Activated T-cell treated with anti-CD3 and anti-CD28 coated beads, Interleukin-2, amount 50 U/mL, for 4 hours (primary cell): Measurements from ENCODE around the gene GEN1. TPM values are rescaled to one million over a fixed set of nuclear protein-coding genes. Genes with fewer than 3 reads are reported as not detected.
A peak's percentile ranks its signal among the peaks of the same experiment; 100 is the strongest.

ENCODE experiments used
- ATAC-seq, 2 donors: fragments of 200-7000 bp; cut with Tn5 transposase; one replicate each; pipeline ENCODE4 v1.10.0; 2021
- DNase-seq: peaks from one replicate; pipeline ENCODE4 v3.0.0-alpha.2; 2020
- H3K27me3 Mint-ChIP-seq: one replicate; pipeline ENCODE4 v1.8.0; 2021; ENCODE audit warnings: low read depth, mixed read lengths
- H3K36me3 Mint-ChIP-seq: one replicate; pipeline ENCODE4 v1.8.0; 2022; ENCODE audit warnings: mixed read lengths; ENCODE audit not compliant: insufficient read depth
- H3K4me1 Mint-ChIP-seq: one replicate; pipeline ENCODE4 v1.8.0; 2021; ENCODE audit warnings: low read depth, mixed read lengths
- H3K4me3 Mint-ChIP-seq: one replicate; pipeline ENCODE4 v1.8.0; 2021; ENCODE audit warnings: mild to moderate bottlenecking, moderate library complexity, mixed read lengths
- H3K9me3 Mint-ChIP-seq: one replicate; pipeline ENCODE4 v1.8.0; 2021; ENCODE audit warnings: mixed read lengths
- total RNA-seq, 3 donors: library from RNA; stranded (reverse); gene quantifications; one replicate each; pipeline ENCODE4 v1.2.1, GENCODE V29; 2021

GEN1 gene
- total RNA-seq, 3 donors from 2014 or later: 14.1 to 24.2 (median 21.6) TPM

DNA sequence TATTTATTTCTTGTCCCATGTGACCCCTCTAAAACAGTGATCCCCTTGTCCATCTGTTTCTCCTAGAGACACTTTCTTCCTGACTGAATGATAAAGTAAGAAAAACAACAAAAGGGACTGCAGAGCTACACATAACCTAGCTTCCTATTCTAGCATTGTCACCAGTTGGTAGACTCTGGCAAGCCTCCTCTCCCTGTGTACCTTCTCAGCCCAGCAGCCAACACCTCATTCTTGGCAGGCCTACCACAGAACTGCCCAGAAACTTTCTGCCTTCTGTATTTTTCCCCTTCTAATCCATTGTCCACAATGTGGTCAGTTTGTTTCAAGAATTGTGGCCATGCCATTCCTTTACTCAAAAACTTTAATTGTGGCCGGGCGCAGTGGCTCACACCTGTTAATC, 13.7 kb upstream of the GEN1 start:
- no peak overlapping the region for H3K4me3 Mint-ChIP-seq
- no peak for ATAC-seq
- H3K9me3 Mint-ChIP-seq: no peaks in the 10 kb centered on the region
- no peaks in the 10 kb centered on the region for H3K27me3 Mint-ChIP-seq
- peaks cover 2% of the 10 kb centered on the region for H3K4me1 Mint-ChIP-seq
- DNase-seq: no peak
- H3K36me3 Mint-ChIP-seq: peaks cover 41% of the 10 kb centered on the region

DNA sequence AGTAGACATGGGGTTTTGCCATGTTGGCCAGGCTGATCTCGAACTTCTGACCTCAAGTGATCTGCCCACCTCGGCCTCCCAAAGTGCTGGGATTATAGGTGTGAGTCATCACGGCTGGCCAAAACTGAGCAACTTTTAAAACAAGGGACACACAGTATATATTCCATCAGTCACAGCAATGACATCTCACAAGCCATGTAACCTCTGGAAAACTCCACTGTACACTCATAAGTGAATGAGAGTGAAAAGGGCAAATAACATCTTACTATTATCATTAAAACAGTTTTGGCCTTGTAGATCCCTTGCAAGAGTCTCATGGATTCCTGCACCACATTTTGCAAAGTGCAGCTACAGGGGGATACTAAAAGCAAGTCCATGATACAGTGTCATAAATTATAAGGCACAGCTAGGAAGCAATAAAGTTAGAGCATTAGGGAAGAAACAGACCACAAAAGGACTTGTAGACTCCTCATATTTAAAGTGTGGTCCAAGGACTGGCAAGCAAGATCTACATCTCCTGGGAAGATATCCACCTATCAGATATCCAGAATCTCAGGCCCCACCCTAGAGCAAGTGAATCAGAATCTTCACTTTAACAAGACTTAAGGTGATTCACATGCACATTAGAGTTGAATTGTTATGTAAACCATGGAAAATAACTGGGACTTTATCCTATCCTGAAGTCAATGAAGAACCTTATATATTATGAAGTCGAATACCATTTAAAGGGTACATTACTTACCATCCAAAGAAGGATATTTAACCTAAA, 6.1 kb upstream of the GEN1 start:
- peaks cover 16% of the 10 kb centered on the region for H3K36me3 Mint-ChIP-seq
- no peaks in the 10 kb centered on the region for H3K27me3 Mint-ChIP-seq
- ATAC-seq (no peak), DNase-seq (no peak)
- peaks cover 22% of the 10 kb centered on the region for H3K4me1 Mint-ChIP-seq
- H3K4me3 Mint-ChIP-seq: no peak overlapping the region
- H3K9me3 Mint-ChIP-seq: no peaks in the 10 kb centered on the region

- H3K9me3 Mint-ChIP-seq: no peaks in the 10 kb centered on the region
- peaks cover 25% of the 10 kb centered on the region for H3K4me1 Mint-ChIP-seq
- no peaks in the 10 kb centered on the region for H3K27me3 Mint-ChIP-seq
- ATAC-seq (no peak), DNase-seq (no peak)
- peaks cover 12% of the 10 kb centered on the region for H3K36me3 Mint-ChIP-seq
- no peak overlapping the region for H3K4me3 Mint-ChIP-seq
Measured at GRCh38 chr2:17748745-17749144, 5.2 kb upstream of the GEN1 start.

- no peak for DNase-seq
- H3K4me1 Mint-ChIP-seq: peaks cover 31% of the 10 kb centered on the region
- H3K27me3 Mint-ChIP-seq: no peaks in the 10 kb centered on the region
- H3K36me3 Mint-ChIP-seq: peaks cover 8% of the 10 kb centered on the region
- no peak for ATAC-seq
- H3K9me3 Mint-ChIP-seq: no peaks in the 10 kb centered on the region
- no peak overlapping the region for H3K4me3 Mint-ChIP-seq
Measured at GRCh38 chr2:17749753-17750438, 4.0 kb upstream of the GEN1 start.

GRCh38 chr2:17752246-17752645, 1.7 kb upstream of the GEN1 start:
- ATAC-seq (no peak), DNase-seq (no peak)
- Mint-ChIP-seq H3K4me3 (peak overlapping the region; percentile 96), H3K36me3 (peaks cover 4% of the 10 kb centered on the region), H3K27me3 (no peaks in the 10 kb centered on the region), H3K4me1 (peaks cover 31% of the 10 kb centered on the region), H3K9me3 (no peaks in the 10 kb centered on the region)

DNA sequence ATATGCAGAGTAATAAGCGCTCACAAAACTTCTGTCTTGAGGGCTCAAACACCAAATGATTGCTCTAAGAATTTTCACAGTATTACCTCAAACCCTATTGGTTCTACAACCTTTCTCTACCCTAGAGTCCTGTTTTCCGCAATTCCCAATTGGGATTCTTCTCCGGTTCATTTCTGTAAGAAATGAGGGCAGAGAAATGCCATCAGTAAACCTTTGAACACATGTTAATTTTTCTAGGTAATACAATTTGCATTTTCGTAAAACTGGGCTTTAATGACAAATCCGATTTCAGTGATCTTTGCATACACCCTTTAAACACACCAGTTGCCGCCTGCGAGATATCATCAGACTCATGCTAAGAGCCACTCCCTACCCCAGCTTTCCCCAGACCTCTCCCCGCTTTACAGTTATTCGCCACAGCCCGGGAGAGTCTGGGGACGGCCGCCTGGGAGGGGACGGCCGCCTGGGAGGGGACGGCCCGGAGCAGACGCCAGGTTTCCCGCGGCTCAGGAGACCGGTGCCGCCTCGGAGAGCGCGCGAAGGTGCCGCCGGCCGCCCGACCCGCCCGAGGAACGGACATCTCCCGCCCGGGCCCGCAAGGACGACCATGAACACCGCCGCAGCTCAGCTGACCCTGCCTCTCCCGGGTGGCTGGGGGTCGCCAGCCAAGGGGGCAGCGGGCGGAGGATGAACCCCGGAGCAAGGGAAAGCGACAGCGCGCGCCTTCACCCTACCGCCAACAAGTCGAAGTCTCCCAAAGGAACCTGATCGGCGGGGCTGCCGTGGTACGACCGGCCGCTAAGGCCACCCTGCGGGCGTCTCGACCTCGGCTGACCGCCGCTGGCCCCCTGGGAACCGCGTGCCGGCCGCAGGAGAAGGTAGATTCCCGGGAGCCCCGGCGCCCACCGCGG, 791 bp upstream of the GEN1 start:
- Mint-ChIP-seq H3K9me3 (no peaks in the 10 kb centered on the region), H3K4me3 (peak overlapping the region; percentile 96), H3K4me1 (peaks cover 31% of the 10 kb centered on the region), H3K36me3 (no peaks in the 10 kb centered on the region), H3K27me3 (no peaks in the 10 kb centered on the region)
- peak; percentile 67 to 75 for ATAC-seq
- peak; percentile 25 for DNase-seq

- peak overlapping the region; percentile 96 for H3K4me3 Mint-ChIP-seq
- DNase-seq: no peak
- no peaks in the 10 kb centered on the region for H3K36me3 Mint-ChIP-seq
- no peaks in the 10 kb centered on the region for H3K27me3 Mint-ChIP-seq
- no peaks in the 10 kb centered on the region for H3K9me3 Mint-ChIP-seq
- peaks cover 29% of the 10 kb centered on the region for H3K4me1 Mint-ChIP-seq
- ATAC-seq: no peak
Measured at GRCh38 chr2:17754773-17755425, 961 bp downstream of the GEN1 start.

- peaks cover 20% of the 10 kb centered on the region for H3K4me1 Mint-ChIP-seq
- H3K27me3 Mint-ChIP-seq: no peaks in the 10 kb centered on the region
- no peak overlapping the region for H3K4me3 Mint-ChIP-seq
- ATAC-seq: no peak
- no peaks in the 10 kb centered on the region for H3K9me3 Mint-ChIP-seq
- no peak for DNase-seq
- H3K36me3 Mint-ChIP-seq: no peaks in the 10 kb centered on the region
Measured at GRCh38 chr2:17756668-17757067, 2.7 kb downstream of the GEN1 start.

DNA sequence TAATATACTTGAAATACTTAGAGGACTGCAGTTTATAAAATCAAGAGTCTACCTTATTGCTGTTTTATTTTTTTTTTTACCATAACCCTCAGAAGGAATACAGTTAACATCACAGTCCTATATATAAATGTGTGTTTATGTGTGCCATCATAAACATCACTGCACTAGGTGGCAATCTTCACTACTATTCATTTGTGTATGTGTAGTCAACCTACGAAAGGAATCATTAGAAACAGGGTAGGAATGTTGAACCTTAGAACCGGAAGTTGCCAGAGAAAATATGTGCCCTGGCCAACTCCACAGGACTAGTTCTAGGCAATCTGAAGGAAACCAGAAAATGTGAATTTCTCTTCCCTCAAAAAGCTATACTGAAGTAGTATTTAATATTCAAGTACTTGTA, 3.4 kb downstream of the GEN1 start:
- no peak for ATAC-seq
- no peak overlapping the region for H3K4me3 Mint-ChIP-seq

GRCh38 chr2:17758118-17758517, 4.2 kb downstream of the GEN1 start:
- Mint-ChIP-seq H3K4me1 (peaks cover 6% of the 10 kb centered on the region), H3K4me3 (no peak overlapping the region), H3K9me3 (no peaks in the 10 kb centered on the region), H3K27me3 (no peaks in the 10 kb centered on the region), H3K36me3 (no peaks in the 10 kb centered on the region)
- DNase-seq (no peak), ATAC-seq (no peak)

More for the DNA sequence above, 3.4 kb downstream of the GEN1 start:
- H3K27me3 Mint-ChIP-seq: no peaks in the 10 kb centered on the region
- no peak for DNase-seq
- no peaks in the 10 kb centered on the region for H3K9me3 Mint-ChIP-seq
- no peaks in the 10 kb centered on the region for H3K36me3 Mint-ChIP-seq
- H3K4me1 Mint-ChIP-seq: peaks cover 14% of the 10 kb centered on the region

GRCh38 chr2:17759805-17760204, 5.9 kb downstream of the GEN1 start:
- H3K9me3 Mint-ChIP-seq: no peaks in the 10 kb centered on the region

GRCh38 chr2:17762451-17762850, 8.5 kb downstream of the GEN1 start:
- Mint-ChIP-seq H3K4me1 (no peaks in the 10 kb centered on the region), H3K9me3 (no peaks in the 10 kb centered on the region), H3K36me3 (peaks cover 10% of the 10 kb centered on the region), H3K27me3 (no peaks in the 10 kb centered on the region), H3K4me3 (no peak overlapping the region)
- no peak for DNase-seq
- ATAC-seq: no peak

More at GRCh38 chr2:17759805-17760204, 5.9 kb downstream of the GEN1 start:
- Mint-ChIP-seq H3K4me3 (no peak overlapping the region), H3K27me3 (no peaks in the 10 kb centered on the region), H3K36me3 (peaks cover 7% of the 10 kb centered on the region), H3K4me1 (peaks cover under 1% of the 10 kb centered on the region)
- ATAC-seq (no peak), DNase-seq (no peak)

- H3K4me3 Mint-ChIP-seq: no peak overlapping the region
- H3K27me3 Mint-ChIP-seq: no peaks in the 10 kb centered on the region
- ATAC-seq: no peak
- no peaks in the 10 kb centered on the region for H3K4me1 Mint-ChIP-seq
- H3K9me3 Mint-ChIP-seq: no peaks in the 10 kb centered on the region
- DNase-seq: no peak
- peaks cover 16% of the 10 kb centered on the region for H3K36me3 Mint-ChIP-seq
Measured at GRCh38 chr2:17763641-17764333, 9.8 kb downstream of the GEN1 start.
